ENCODE data around the gene NOLC1. TPM values are rescaled to one million over a fixed set of nuclear protein-coding genes. Genes with fewer than 3 reads are reported as not detected.

NOLC1 gene
- total RNA-seq, 1 donor from 2014 or later = 48.2 TPM

GRCh38 chr10:102122450-102122849 lies 29.7 kb upstream of the NOLC1 start:
- Mint-ChIP-seq H3K4me3 (ENCODE audit: unreplicated experiment) (no peak overlapping the region), H3K27ac (ENCODE audit: unreplicated experiment) (peak overlapping the region; percentile 91), H3K9me3 (ENCODE audit: unreplicated experiment) (no peaks in the 10 kb centered on the region), H3K27me3 (ENCODE audit: unreplicated experiment) (no peaks in the 10 kb centered on the region), H3K36me3 (ENCODE audit: unreplicated experiment) (no peaks in the 10 kb centered on the region), H3K4me1 (ENCODE audit: unreplicated experiment) (peaks cover 30% of the 10 kb centered on the region)
- DNase-seq (ENCODE audit: extremely low spot score, unreplicated experiment) = no peak
- no peak for TF ChIP-seq CTCF (IDR thresholded peaks at IDR 0.05)

- Mint-ChIP-seq H3K27me3 (ENCODE audit: unreplicated experiment) (no peaks in the 10 kb centered on the region), H3K36me3 (ENCODE audit: unreplicated experiment) (no peaks in the 10 kb centered on the region), H3K4me3 (ENCODE audit: unreplicated experiment) (no peak overlapping the region), H3K4me1 (ENCODE audit: unreplicated experiment) (peaks cover 29% of the 10 kb centered on the region), H3K27ac (ENCODE audit: unreplicated experiment) (no peak overlapping the region), H3K9me3 (ENCODE audit: unreplicated experiment) (no peaks in the 10 kb centered on the region)
- no peak for DNase-seq (ENCODE audit: extremely low spot score, unreplicated experiment)
- no peak for TF ChIP-seq CTCF (IDR thresholded peaks at IDR 0.05)
These were observed 29.0 kb upstream of the NOLC1 start for GRCh38 chr10:102123223-102123622.

GRCh38 chr10:102131286-102132170 lies 20.7 kb upstream of the NOLC1 start:
- H3K27ac Mint-ChIP-seq (ENCODE audit: unreplicated experiment) = peak overlapping the region; percentile 98
- no peak for DNase-seq (ENCODE audit: extremely low spot score, unreplicated experiment)
- H3K27me3 Mint-ChIP-seq (ENCODE audit: unreplicated experiment) = no peaks in the 10 kb centered on the region
- no peak for TF ChIP-seq CTCF (IDR thresholded peaks at IDR 0.05)
- no peak overlapping the region for H3K4me3 Mint-ChIP-seq (ENCODE audit: unreplicated experiment)
- no peaks in the 10 kb centered on the region for H3K36me3 Mint-ChIP-seq (ENCODE audit: unreplicated experiment)
- no peaks in the 10 kb centered on the region for H3K9me3 Mint-ChIP-seq (ENCODE audit: unreplicated experiment)
- H3K4me1 Mint-ChIP-seq (ENCODE audit: unreplicated experiment) = peaks cover 30% of the 10 kb centered on the region

GRCh38 chr10:102132193-102132562 lies 20.0 kb upstream of the NOLC1 start:
- no peak for DNase-seq (ENCODE audit: extremely low spot score, unreplicated experiment)
- Mint-ChIP-seq H3K36me3 (ENCODE audit: unreplicated experiment) (no peaks in the 10 kb centered on the region), H3K4me1 (ENCODE audit: unreplicated experiment) (peaks cover 32% of the 10 kb centered on the region), H3K9me3 (ENCODE audit: unreplicated experiment) (no peaks in the 10 kb centered on the region), H3K27me3 (ENCODE audit: unreplicated experiment) (no peaks in the 10 kb centered on the region), H3K27ac (ENCODE audit: unreplicated experiment) (peak overlapping the region; percentile 98), H3K4me3 (ENCODE audit: unreplicated experiment) (peak overlapping the region; percentile 99)
- no peak for TF ChIP-seq CTCF (IDR thresholded peaks at IDR 0.05)

GRCh38 chr10:102132563-102133372 lies 19.4 kb upstream of the NOLC1 start, which contains the start of gene PPRC1:
PPRC1 (plus strand) TSS chr10:102133040; CDS start chr10:102133069, 29 bp downstream.
- TF ChIP-seq CTCF (IDR thresholded peaks at IDR 0.05) = peak; percentile 98
- peaks cover 31% of the 10 kb centered on the region for H3K4me1 Mint-ChIP-seq (ENCODE audit: unreplicated experiment)
- H3K27me3 Mint-ChIP-seq (ENCODE audit: unreplicated experiment) = no peaks in the 10 kb centered on the region
- H3K36me3 Mint-ChIP-seq (ENCODE audit: unreplicated experiment) = no peaks in the 10 kb centered on the region
- H3K4me3 Mint-ChIP-seq (ENCODE audit: unreplicated experiment) = peak within 1 kb of the TSS; percentile 99
- no peaks in the 10 kb centered on the region for H3K9me3 Mint-ChIP-seq (ENCODE audit: unreplicated experiment)
- peak within 1 kb of the TSS; percentile 98 for H3K27ac Mint-ChIP-seq (ENCODE audit: unreplicated experiment)
- DNase-seq (ENCODE audit: extremely low spot score, unreplicated experiment) = peak; percentile 99

All from osteocyte (in vitro differentiated cells).